ENCODE results near the gene MYO3B.

DNA sequence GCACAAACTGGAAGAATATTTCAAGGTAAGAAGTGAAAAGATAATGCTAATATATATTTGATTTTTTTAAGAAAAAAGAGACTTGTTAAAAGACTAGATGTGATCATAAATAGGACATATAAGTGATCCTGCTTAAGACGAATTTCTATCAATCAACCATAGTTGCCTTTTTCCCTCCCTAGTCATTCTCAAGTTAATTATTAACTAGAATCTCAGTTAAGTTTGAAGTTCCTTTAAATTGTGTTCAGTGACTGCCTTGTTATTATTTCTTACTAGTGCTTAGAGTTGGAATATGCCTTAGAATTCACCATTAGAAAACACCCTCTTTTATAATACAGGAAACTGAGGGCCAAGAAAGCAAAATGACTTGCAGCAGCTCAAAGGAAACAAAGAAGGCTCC, 395.7 kb downstream of the MYO3B start:
- TF ChIP-seq, protein P1, sequence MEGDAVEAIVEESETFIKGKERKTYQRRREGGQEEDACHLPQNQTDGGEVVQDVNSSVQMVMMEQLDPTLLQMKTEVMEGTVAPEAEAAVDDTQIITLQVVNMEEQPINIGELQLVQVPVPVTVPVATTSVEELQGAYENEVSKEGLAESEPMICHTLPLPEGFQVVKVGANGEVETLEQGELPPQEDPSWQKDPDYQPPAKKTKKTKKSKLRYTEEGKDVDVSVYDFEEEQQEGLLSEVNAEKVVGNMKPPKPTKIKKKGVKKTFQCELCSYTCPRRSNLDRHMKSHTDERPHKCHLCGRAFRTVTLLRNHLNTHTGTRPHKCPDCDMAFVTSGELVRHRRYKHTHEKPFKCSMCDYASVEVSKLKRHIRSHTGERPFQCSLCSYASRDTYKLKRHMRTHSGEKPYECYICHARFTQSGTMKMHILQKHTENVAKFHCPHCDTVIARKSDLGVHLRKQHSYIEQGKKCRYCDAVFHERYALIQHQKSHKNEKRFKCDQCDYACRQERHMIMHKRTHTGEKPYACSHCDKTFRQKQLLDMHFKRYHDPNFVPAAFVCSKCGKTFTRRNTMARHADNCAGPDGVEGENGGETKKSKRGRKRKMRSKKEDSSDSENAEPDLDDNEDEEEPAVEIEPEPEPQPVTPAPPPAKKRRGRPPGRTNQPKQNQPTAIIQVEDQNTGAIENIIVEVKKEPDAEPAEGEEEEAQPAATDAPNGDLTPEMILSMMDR (conservative IDR thresholded peaks at IDR 0.05; ENCODE audit: low read length): no peak
- TF ChIP-seq EZH2phosphoT487 (IDR thresholded peaks at IDR 0.05; ENCODE audit: borderline replicate concordance, low read depth, low read length): no peak
